Thyroid gland (tissue), 4 donors: ENCODE measurements around the gene TRPM4. TPM values are rescaled to one million over a fixed set of nuclear protein-coding genes. Genes with fewer than 3 reads are reported as not detected.

Experiments used
- DNase-seq, 2 donors: peaks; one replicate each; pipeline ENCODE4 v3.0.0-alpha.2; 2019
- H3K27ac ChIP-seq, 3 donors: fragments of 200-600 bp; sonication (generic); 1 replicate in 2 of 3; 2 replicates in 1 of 3; pipeline ENCODE4 v1.5.1; 2016 to 2019; ENCODE audit warnings: mild to moderate bottlenecking in 1 of 3, moderate library complexity in 1 of 3
- H3K27me3 ChIP-seq: fragments of 200-600 bp; sonication (generic); one replicate; pipeline ENCODE4 v1.5.1; 2019
- H3K36me3 ChIP-seq, 2 donors: fragments of 200-600 bp; sonication (generic); one replicate each; pipeline ENCODE4 v1.5.1; 2016 to 2019
- H3K4me1 ChIP-seq, 2 donors: fragments of 200-600 bp; sonication (generic); one replicate each; pipeline ENCODE4 v1.5.1; 2017 to 2019
- H3K4me3 ChIP-seq, 3 donors: fragments of 200-600 bp; sonication (generic); replicated peaks in 1 of 3; 1 replicate in 2 of 3; 2 replicates in 1 of 3; pipeline ENCODE4 v1.5.1; 2016; ENCODE audit warnings: mild to moderate bottlenecking in 1 of 3
- H3K9me3 ChIP-seq: fragments of 200-600 bp; sonication (generic); one replicate; pipeline ENCODE4 v1.5.1; 2017
- CTCF ChIP-seq, 6 experiments: fragments of 200-600 bp in 3 of 6; fragments of 450-650 bp in 3 of 6; sonication (generic) in 3 of 6; IDR thresholded peaks; one replicate each; pipeline ENCODE4 v1.5.1; 2016 to 2019; ENCODE audit warnings: antibody characterized with exemption in 6 of 6, mild to moderate bottlenecking in 2 of 6, inconsistent platforms in 1 of 6, moderate library complexity in 1 of 6
- POLR2A ChIP-seq, 2 donors: fragments of 450-650 bp; IDR thresholded peaks; one replicate each; pipeline ENCODE4 v1.6.1; 2017; ENCODE audit warnings: antibody characterized with exemption in 2 of 2, mild to moderate bottlenecking in 2 of 2, moderate library complexity in 1 of 2
- WGBS, 2 donors: methylation state at CpG; one replicate each; pipeline ENCODE4 v1.1.5; 2017; 5-methylcytosine and 5-hydroxymethylcytosine counted together
- intact Hi-C: fragments of 100-400 bp; cut with DNase I; formaldehyde crosslinking; loops from one replicate; pipeline ENCODE4 v1.15.1; 2023
- total RNA-seq, 4 donors: library from RNA; depleted of rRNA; stranded (reverse); fragments of >200 nt; gene quantifications; one replicate each; pipeline ENCODE4 v1.2.3, GENCODE V29; 2016

TRPM4 gene
- total RNA-seq, 4 donors from 2014 or later, result 18.4 to 36.4 (median 26.1) TPM

GRCh38 chr19:49233163-49233562 is 75.6 kb downstream of the TRPM4 start:
- 97 to 100% methylated on average over 1 of the region's 1 CpG for WGBS, 2 donors
- Histone ChIP-seq H3K4me1 (no peaks in the 10 kb centered on the region), H3K27ac (no peak overlapping the region), H3K9me3 (no peaks in the 10 kb centered on the region), H3K36me3 (no peaks in the 10 kb centered on the region), H3K4me3 (no peak overlapping the region), H3K27me3 (no peaks in the 10 kb centered on the region)
- DNase-seq, result no peak
- intact Hi-C loops, result no loop called here
- TF ChIP-seq POLR2A (IDR thresholded peaks at IDR 0.05), result no peak

GRCh38 chr19:49241769-49242168 is 84.2 kb downstream of the TRPM4 start:
- Histone ChIP-seq H3K4me1 (no peaks in the 10 kb centered on the region), H3K9me3 (no peaks in the 10 kb centered on the region), H3K4me3 (no peak overlapping the region), H3K36me3 (no peaks in the 10 kb centered on the region), H3K27ac (no peak overlapping the region), H3K27me3 (no peaks in the 10 kb centered on the region)
- no peak for DNase-seq
- WGBS, 2 donors, result 79 to 92% methylated on average over 7 of the region's 7 CpGs
- TF ChIP-seq CTCF (IDR thresholded peaks at IDR 0.05) (no peak), POLR2A (IDR thresholded peaks at IDR 0.05) (no peak)
- intact Hi-C loops, result no loop called here

- TF ChIP-seq CTCF (IDR thresholded peaks at IDR 0.05), result no peak
- TF ChIP-seq POLR2A (IDR thresholded peaks at IDR 0.05), result no peak
- Histone ChIP-seq H3K4me1 (no peaks in the 10 kb centered on the region), H3K9me3 (no peaks in the 10 kb centered on the region), H3K36me3 (no peaks in the 10 kb centered on the region), H3K27me3 (no peaks in the 10 kb centered on the region), H3K27ac (no peak overlapping the region), H3K4me3 (no peak overlapping the region)
- 42 to 45% methylated on average over 6 of the region's 6 CpGs for WGBS, 2 donors
- intact Hi-C loops, result no loop called here
- DNase-seq, result no peak
Observed at GRCh38 chr19:49243129-49243528, 85.5 kb downstream of the TRPM4 start.

- no peaks in the 10 kb centered on the region for H3K36me3 ChIP-seq
- no peak for TF ChIP-seq CTCF (IDR thresholded peaks at IDR 0.05)
- TF ChIP-seq POLR2A (IDR thresholded peaks at IDR 0.05), result no peak
- intact Hi-C loops, result no loop called here
- H3K27me3 ChIP-seq, result no peaks in the 10 kb centered on the region
- H3K4me3 ChIP-seq, result no peak overlapping the region
- WGBS, 2 donors, result 80 to 83% methylated on average over 11 of the region's 11 CpGs
- no peak for DNase-seq
- no peaks in the 10 kb centered on the region for H3K4me1 ChIP-seq
- no peak overlapping the region for H3K27ac ChIP-seq
- no peaks in the 10 kb centered on the region for H3K9me3 ChIP-seq
Observed at GRCh38 chr19:49243726-49244125, 86.1 kb downstream of the TRPM4 start.

- Histone ChIP-seq H3K9me3 (no peaks in the 10 kb centered on the region), H3K27ac (no peak overlapping the region), H3K4me3 (no peak overlapping the region), H3K36me3 (no peaks in the 10 kb centered on the region), H3K27me3 (no peaks in the 10 kb centered on the region), H3K4me1 (no peaks in the 10 kb centered on the region)
- TF ChIP-seq POLR2A (IDR thresholded peaks at IDR 0.05) (no peak), CTCF (IDR thresholded peaks at IDR 0.05) (no peak)
- 97% methylated on average over 9 of the region's 9 CpGs for WGBS, 2 donors
- intact Hi-C loops, result no loop called here
- no peak for DNase-seq
Observed at GRCh38 chr19:49244256-49244655, 86.7 kb downstream of the TRPM4 start.

- no peak for DNase-seq
- Histone ChIP-seq H3K27ac (no peak overlapping the region), H3K4me3 (no peak overlapping the region), H3K9me3 (no peaks in the 10 kb centered on the region), H3K4me1 (no peaks in the 10 kb centered on the region), H3K36me3 (no peaks in the 10 kb centered on the region), H3K27me3 (no peaks in the 10 kb centered on the region)
- intact Hi-C loops, result no loop called here
- no peak for TF ChIP-seq POLR2A (IDR thresholded peaks at IDR 0.05)
- no peak for TF ChIP-seq CTCF (IDR thresholded peaks at IDR 0.05)
- 69 to 83% methylated on average over 2 of the region's 2 CpGs for WGBS, 2 donors
Observed at GRCh38 chr19:49247676-49248075, 90.1 kb downstream of the TRPM4 start.
